HG03060 (cell line): Measurements from ENCODE around the gene TANC1.

ENCODE experiments used
- ATAC-seq: cut with Tn5 transposase; IDR thresholded peaks from one replicate; pipeline ENCODE4 v1.9.1; 2021; ENCODE audit warnings: low read depth, moderate number of reproducible peaks; ENCODE audit not compliant: unreplicated experiment

Gene TANC1

DNA sequence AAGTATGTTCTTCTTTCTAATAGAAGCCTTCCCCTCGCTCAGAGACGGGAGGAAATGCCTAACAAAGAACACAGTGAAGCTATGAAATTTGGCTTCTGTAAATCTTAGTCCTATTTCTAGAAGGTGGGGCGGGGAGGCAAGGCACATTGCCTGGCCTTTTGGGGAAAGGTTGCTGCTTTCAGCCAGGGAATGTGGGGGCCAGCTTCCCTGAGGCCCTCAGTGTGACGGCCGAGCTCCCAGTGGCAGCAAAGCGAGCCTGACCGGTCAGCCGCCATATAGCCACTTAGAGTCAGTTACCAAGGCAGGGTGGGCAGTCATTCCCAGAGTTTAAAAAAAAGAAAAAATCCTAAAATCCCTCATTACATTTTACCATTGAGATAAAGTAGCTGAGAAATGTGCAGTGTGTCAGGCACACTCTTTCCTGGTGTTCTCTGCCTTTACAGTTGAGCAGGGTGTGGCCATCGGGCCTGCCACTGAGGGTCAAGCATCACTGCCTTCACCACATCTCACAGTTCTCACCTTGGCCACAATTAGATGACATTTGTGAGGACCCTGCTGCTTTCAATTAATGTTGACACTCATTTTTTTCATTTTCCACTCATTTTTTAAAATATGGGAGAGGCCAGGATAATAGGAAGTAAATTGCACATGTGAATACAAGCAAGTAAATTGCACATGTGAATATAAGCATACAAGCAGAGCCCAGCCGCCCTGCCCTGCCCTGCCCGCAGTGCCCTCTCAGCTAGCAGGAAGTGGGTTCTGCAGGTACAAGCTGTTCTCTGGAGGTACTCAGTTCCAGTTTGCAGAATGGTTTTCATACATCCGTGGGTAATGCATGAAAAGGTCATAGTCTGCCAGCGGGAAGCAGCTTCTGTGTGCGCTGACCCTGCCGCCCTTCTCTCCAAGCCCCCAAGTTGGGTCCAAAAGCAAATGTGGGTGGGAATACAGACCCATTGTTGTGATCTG, 241.2 kb downstream of the TANC1 start:
- no peak for ATAC-seq

DNA sequence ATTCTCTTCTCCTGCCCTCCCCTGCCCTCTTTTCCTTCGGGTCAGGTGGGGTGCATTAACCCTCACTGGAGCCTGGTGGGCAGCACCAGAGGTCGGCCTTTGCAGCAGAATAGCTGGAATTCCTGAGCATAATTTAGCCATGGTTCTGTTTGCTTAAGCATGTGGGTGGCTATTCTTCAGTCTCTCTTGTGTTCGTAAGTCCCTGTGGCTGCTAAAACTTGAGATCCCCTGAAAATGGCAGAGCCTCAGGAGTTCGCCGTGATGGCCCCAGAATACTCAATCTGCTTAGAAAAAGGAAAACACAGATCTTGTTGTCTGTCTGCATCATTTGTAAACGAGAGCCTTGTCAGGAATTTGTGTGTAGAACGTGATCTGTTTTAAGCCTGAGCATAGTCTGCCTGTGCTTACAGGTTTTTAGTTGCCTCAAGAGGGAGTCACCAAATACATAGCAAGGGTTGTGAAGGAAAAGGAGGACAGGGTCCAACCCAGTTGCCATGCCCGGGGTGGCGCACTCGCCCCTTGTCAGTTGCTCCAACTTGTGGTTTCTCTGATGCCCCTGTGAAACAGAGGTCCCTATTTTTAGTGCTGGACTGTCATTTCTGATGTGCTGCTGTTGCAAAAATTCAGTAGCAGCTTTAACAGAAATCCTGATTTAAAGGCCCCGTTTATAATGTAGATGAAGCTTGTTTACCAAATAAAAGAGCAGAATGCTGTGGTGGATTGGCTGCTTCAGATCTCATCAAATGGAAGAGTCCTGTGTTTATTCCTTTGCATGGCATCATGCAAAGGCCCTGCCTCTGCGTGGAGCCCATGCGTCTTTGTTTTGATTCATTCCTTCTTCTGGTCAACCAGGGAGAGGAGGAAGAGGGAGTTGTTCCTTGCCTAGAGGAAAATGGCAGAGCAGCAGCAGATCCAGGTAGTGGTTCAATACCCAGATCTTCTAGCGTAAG, 243.3 kb downstream of the TANC1 start:
- ATAC-seq: no peak

GRCh38 chr2:159213296-159213695, 244.9 kb downstream of the TANC1 start:
- ATAC-seq: no peak

- ATAC-seq: no peak
Measured at GRCh38 chr2:159214325-159214865, 246.0 kb downstream of the TANC1 start.

GRCh38 chr2:159215116-159215515, 246.7 kb downstream of the TANC1 start:
- ATAC-seq: no peak

DNA sequence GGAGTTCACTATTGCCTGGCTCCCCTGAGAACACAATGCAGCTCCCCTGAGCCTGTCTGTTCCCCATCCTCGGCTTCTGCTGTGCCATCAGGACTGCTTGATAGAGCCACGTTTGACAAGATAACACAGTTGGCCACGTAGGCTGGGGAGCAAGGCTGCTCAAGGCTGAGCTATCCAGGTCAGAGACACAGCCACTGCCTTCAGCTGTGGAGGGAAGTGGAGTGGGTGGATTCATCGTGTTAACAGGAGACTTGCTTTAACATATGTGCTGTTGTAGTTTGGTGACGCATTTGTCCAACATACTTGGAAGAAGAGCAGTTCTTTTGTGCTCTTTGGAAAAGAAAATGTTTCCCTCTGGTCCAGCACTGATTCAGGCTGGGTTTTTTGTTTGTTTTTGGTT, 249.2 kb downstream of the TANC1 start:
- no peak for ATAC-seq

DNA sequence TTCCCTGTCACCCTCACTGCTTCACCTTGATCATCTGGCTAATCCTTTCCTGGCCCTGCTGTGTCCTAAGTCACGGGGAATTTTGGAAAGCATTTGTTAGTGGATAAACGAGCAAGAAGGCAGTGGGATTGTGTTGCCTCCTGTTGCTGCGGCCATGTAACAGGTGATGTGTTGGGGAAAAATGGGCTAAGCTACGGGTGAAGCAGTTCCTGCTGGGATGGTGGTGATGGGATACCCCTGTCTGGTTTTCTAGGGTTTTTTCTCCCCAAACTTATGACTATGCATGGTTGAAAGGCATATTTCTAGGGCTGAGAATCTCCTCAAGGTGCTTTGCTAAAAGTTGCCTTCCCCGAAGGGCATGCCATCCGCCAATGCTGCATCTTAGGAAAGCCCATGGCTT, 249.9 kb downstream of the TANC1 start:
- no peak for ATAC-seq

DNA sequence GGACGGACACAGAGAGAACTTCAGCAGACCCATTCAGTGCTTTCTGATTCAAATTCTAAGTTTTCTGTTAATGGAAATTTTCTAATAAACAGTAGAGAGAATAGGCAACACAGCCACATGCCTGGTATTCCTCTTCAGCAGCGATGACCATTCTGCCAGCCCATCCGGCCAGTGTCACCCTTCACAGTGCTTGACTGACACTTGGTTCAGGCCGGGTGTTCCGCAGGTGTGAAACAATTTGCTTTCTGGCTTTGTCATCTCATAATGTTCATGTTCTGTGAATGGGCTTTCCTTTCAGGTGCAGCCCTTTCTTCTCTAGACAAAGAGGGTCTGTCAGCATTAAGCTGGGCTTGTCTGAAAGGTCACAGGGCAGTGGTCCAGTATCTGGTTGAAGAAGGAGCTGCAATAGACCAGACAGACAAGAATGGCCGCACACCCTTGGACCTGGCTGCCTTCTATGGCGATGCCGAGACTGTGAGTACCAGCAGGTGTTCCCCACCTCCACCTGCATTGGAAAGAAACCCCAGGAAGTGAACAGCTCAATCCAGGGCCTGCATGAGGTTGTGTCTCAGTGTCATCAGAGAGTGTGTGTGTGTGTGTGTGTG, 251.1 kb downstream of the TANC1 start:
- no peak for ATAC-seq

- ATAC-seq: no peak
Measured at GRCh38 chr2:159224061-159224813, 255.8 kb downstream of the TANC1 start.

GRCh38 chr2:159225025-159226016, 256.9 kb downstream of the TANC1 start:
- no peak for ATAC-seq

DNA sequence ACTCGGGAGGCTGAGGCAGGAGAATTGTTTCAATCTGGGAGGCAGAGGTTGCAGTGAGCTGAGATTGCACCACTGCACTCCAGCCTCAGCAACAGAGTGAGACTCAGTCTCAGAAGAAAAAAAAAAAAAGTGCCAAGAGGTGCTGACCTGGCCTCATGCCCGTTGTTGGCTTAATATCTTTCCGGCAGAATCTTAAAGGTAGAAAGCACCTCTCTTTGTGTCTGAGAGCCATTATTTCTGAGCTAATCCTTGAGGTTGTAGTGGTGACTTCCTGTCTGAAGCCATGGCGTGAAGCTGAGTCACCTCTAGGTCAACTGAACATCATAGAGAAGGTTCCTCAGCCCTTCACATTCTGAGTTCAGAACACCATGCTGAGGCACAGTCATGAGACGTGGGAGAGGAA, 257.6 kb downstream of the TANC1 start:
- ATAC-seq: no peak

- no peak for ATAC-seq
Measured at GRCh38 chr2:159226608-159227385, 258.4 kb downstream of the TANC1 start.

DNA sequence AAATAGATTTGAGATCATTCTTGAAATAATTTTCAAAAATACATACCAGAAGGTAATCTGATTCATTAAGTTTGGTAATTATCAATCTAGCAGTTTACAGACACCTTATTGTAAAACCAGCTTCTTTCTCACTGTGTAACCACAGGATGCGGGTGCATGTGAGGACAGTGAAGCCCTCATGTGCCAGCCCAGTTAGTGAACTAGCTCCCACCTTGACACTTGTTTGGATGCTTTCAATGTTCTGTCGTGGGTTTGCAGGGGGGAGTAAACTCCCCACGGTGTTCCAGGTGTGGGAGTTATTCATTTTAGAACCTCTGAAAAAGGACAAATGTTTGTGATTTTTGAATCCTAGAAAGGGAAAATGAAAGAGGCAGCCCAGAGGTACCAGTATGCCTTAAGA, 259.0 kb downstream of the TANC1 start:
- ATAC-seq: no peak

DNA sequence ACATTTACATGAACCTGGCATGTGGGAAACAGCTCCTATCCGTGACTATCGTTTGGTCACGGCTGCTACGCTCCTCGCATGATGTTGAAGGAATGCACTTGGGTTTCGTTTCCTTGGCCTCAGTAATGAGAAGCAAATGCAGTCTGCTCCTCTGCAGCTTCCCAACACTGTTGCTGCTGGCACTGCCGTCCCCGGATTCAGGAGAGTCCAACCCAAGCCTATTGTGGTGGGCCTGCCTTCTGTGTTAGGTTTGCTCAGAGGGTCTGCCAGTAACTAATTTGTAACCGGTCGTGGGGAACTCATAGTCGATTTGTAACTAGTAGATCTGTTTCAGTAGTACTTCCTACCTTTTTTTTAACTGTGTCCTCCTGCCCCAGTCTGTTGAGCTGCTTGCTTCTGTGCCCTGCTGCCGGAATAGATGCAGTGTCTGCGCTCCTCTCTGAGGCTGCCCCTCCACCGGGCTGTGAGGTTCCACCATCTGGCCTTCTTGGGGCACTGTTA, 259.7 kb downstream of the TANC1 start:
- ATAC-seq: no peak

GRCh38 chr2:159229476-159230144, 261.2 kb downstream of the TANC1 start:
- no peak for ATAC-seq

- no peak for ATAC-seq
Measured at GRCh38 chr2:159230145-159230877, 261.9 kb downstream of the TANC1 start.
